GOT3 (cell line): ENCODE data around the gene PCNT.

Experiments used
- DNase-seq: peaks from one replicate; lab custom pipeline; 2025; ENCODE audit warnings: mixed read lengths; lab: John Stamatoyannopoulos, UW

Gene PCNT

GRCh38 chr21:46340998-46341397 lies 17.0 kb downstream of the PCNT start:
- no peak for DNase-seq

DNA sequence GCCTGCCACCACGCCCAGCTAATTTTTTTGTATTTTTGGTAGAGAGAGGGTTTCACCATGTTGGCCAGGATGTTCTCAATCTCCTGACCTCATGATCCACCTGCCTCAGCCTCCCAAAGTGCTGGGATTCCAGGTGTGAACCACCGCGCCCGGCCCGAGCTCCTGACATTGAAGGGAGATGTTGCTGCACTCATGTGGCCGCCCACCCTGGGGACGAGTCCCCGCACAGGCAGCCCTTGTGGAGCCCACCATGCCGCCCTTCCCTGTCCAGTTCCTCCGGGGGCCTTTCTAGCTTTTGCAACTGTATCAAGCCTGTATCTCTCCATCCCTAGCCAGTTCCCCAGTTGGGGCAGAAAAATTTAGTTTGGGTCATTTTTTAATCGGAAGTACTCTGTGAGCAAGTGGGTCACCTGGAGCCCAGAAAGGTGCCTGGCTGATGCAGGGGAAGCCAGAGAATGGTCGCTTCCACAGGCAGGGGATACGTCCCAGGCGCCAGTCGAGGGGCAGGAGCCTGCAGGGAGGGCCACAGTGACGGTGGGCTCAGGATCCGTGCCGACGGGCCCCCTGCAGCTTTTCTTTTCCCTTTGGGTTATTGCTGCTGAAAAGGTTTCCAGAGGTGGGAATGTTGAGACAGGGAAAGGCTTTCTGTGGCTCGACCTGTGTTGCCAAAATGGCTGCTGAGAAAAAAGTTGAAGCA lies 20.4 kb downstream of the PCNT start:
- no peak for DNase-seq

- no peak for DNase-seq
These were observed 21.9 kb downstream of the PCNT start for GRCh38 chr21:46345861-46346260.

- no peak for DNase-seq
These were observed 22.6 kb downstream of the PCNT start for GRCh38 chr21:46346296-46347202.

DNA sequence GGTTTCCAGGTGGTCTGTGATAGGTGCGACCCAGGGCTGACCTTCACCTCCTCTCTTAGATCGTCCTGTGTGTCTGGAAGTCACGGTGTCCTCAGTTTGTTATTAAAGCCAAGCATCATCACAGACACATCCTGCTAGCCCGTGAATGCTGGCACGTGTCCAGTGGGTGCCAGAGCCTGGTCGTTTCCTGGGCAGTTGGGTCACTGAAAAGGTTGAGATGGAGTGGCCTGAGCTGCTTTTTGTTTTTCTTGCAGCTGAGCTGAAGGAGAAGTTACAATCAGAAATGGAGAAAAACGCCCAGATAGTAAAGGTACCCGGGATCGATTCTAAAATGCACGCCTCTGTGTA lies 23.2 kb downstream of the PCNT start:
- no peak for DNase-seq

DNA sequence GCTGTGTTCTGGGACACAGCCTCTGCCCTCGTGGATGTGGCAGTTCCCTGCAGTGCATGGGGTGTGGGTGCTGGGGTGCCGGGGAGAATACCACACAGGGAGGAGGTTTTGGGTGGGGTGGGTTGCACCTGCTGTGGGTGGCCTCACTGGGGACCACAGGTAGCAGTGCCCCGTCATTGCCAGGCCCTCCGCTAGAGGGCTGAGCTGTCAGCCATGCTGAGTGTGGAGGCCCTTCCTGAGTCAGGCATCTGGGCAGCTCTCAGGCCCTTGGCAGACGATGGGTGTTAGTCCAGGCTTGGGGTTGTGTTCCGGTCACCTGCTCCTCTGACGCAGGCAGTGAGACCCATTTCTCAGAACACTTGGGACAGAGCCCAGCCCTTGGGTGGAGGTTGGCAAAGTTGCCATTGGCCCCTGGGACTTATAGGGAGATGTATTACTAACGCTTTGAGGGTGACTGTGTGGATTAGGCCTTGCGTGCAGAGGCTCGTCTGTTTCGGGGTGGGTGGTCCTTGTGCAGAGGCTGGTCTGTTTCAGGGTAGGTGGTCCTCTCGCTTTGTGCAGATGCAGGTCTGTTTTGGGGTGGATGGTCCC lies 23.9 kb downstream of the PCNT start:
- DNase-seq = no peak

- DNase-seq = no peak
These were observed 25.3 kb downstream of the PCNT start for GRCh38 chr21:46349134-46349760.

DNA sequence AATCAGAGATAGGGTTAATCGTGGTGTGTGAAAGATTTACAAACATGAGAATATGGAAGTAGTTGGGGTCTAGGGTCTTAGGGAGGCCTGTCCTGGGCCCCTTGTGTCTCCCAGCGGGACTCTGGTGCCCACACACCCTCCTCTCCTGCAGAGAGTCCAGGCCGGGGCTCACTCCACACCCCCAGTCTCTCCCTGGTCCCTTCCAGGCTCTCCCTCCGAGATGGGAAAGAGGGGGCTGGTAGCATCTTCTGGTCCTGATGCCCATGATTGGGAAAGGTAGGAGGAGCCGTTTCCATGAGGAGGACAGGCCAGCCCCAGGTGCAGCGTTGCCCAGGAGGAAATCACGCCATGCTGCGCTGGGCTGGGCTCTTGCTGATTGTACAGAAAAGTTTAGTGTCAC lies 26.6 kb downstream of the PCNT start:
- DNase-seq = no peak

DNA sequence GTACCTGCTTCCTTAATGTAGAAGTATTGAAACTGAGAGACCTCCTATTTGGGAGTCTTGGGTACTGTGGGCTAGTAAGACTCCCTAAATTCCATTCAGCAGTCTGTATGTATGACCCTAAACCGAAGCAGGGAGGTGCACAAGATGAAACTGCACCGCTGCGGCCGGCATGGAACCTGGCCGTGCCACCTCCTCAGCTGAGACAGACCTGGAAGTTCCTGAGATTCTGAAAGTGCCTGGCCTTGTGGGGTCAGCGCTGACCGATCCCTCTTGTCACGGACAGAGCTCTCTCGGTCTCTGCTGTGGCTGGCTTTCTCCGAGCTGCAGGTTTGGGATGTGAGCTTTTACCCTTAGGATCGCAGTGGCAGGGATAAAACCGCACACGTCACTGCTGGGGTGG lies 27.0 kb downstream of the PCNT start:
- DNase-seq = no peak

GRCh38 chr21:46351476-46352163 lies 27.7 kb downstream of the PCNT start:
- DNase-seq = no peak

DNA sequence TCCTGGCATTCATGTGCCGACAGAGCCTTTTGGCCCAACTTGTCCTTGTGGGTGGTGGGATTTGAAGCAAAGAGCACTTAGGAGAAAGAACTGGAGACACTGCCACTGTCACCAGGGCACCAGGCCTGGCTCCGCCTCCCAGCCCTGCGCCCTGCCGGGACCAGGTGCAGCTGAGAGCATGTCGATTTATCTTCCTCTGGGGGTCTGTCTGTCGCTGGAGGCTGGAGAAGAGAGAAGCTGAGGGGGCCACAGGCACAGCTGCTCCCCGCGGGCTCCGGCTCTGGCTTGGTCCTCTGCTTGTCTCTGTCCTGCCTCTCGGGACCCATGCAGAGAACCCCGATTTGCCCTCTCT lies 28.2 kb downstream of the PCNT start:
- no peak for DNase-seq

GRCh38 chr21:46352913-46353312 lies 29.0 kb downstream of the PCNT start:
- DNase-seq = no peak

GRCh38 chr21:46354046-46354445 lies 30.1 kb downstream of the PCNT start:
- no peak for DNase-seq

DNA sequence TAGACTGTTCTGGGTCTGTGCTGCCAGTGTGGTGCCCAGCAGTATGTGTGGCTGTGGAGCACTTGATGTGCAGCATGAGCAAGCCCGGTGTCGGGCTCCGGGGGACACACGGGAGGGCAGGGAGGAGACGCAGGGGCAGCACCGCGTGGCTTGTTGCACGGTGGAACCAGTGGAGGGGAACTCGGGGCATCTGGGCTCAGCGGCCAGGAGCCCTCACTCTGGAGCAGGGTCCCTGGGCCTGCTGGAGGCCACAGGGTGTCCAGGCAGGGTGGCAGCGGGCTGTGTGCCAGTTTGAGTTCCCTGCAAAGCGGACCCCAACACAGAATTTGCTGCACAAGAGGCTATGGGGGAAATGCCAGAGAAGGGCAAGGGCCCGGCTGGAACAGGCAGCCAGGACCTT lies 30.6 kb downstream of the PCNT start:
- DNase-seq = no peak

- no peak for DNase-seq
These were observed 31.4 kb downstream of the PCNT start for GRCh38 chr21:46355161-46356004.

- DNase-seq = no peak
These were observed 32.0 kb downstream of the PCNT start for GRCh38 chr21:46356005-46356338.

DNA sequence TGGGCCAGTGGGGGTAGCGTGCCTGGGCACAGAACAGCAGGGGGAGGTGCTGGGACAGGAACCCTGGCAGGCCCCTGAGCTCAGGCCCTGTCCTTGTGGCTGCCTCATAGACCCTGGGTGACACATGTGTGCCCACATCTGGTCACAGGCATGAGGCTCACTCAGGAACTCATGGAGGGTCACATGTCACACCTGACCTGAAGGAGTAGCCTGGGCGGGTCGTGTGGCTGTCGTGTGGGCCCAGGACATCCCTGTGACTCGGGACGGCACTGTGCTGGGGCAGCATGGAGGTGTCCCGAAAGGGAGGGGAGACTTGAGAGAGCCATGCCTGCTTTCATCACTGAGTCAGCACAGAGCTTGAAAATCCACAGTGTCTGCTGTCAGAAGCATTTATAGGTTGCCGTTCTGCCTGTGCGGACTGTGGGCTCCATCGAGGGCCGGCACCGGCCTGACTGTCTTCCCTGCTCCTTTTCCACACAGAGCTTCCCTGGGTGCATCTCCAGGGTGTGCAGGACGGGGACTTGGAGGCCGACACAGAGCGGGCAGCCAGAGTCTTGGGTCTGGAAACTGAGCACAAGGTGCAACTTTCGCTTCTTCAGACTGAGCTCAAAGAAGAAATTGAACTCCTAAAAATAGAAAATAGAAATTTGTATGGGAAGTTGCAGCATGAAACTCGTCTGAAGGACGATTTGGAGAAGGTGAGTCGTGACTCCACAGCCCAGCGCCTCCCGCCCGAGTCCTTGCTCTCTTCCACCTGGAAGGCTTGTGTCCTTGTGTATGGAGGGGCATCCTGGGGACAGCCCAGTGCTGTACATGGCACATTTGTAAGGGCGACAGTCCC lies 32.8 kb downstream of the PCNT start:
- DNase-seq = no peak

DNA sequence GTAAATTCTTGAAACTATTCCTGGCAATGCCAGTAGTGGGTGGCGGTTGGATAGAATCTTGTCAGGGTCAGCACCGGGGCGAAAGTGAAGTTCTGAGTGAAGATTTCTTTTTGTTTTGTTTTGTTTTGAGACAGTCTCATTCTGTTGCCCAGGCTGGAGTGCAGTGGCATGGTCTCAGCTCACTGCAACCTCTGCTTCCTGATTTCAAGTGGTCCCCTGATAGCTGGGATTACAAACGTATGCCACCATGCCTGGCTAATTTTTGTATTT lies 33.3 kb downstream of the PCNT start:
- DNase-seq = no peak

- no peak for DNase-seq
These were observed 33.9 kb downstream of the PCNT start for GRCh38 chr21:46357684-46358425.

DNA sequence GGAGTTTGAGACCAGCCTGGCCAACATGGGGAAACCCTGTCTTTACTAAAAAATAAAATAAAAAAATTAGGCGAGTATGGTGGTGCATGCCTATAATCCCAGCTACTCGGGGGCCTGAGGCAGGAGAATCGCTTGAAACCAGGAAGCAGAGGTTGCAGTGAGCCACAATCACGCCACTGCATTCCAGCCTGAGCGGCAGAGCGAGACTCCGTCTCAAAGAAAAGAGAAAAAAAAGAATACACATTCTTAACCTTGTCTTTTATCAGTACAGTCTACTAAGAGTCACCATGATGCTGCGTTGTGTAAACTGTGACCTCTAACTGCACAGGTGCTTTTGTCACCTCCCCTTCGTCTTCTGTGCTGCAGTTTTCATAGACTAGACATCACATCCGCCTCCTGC lies 37.2 kb downstream of the PCNT start:
- no peak for DNase-seq
